Measurements from ENCODE around the gene KIF5A.

KIF5A gene

GRCh38 chr12:57560516-57560915, 10.7 kb downstream of the KIF5A start:
- ATAC-seq = no peak

GRCh38 chr12:57561117-57561516, 11.3 kb downstream of the KIF5A start:
- ATAC-seq = peak; percentile 50; the same call in 2 of the 3 replicates

More at GRCh38 chr12:57560516-57560915, 10.7 kb downstream of the KIF5A start:
- TF ChIP-seq ZFP30 (CRISPR knock-in tag; IDR thresholded peaks at IDR 0.05) = no peak
- TF ChIP-seq, protein P1, sequence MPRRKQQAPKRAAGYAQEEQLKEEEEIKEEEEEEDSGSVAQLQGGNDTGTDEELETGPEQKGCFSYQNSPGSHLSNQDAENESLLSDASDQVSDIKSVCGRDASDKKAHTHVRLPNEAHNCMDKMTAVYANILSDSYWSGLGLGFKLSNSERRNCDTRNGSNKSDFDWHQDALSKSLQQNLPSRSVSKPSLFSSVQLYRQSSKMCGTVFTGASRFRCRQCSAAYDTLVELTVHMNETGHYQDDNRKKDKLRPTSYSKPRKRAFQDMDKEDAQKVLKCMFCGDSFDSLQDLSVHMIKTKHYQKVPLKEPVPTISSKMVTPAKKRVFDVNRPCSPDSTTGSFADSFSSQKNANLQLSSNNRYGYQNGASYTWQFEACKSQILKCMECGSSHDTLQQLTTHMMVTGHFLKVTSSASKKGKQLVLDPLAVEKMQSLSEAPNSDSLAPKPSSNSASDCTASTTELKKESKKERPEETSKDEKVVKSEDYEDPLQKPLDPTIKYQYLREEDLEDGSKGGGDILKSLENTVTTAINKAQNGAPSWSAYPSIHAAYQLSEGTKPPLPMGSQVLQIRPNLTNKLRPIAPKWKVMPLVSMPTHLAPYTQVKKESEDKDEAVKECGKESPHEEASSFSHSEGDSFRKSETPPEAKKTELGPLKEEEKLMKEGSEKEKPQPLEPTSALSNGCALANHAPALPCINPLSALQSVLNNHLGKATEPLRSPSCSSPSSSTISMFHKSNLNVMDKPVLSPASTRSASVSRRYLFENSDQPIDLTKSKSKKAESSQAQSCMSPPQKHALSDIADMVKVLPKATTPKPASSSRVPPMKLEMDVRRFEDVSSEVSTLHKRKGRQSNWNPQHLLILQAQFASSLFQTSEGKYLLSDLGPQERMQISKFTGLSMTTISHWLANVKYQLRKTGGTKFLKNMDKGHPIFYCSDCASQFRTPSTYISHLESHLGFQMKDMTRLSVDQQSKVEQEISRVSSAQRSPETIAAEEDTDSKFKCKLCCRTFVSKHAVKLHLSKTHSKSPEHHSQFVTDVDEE (CRISPR knock-in tag; IDR thresholded peaks at IDR 0.05) = no peak
- TF ChIP-seq, protein P2, sequence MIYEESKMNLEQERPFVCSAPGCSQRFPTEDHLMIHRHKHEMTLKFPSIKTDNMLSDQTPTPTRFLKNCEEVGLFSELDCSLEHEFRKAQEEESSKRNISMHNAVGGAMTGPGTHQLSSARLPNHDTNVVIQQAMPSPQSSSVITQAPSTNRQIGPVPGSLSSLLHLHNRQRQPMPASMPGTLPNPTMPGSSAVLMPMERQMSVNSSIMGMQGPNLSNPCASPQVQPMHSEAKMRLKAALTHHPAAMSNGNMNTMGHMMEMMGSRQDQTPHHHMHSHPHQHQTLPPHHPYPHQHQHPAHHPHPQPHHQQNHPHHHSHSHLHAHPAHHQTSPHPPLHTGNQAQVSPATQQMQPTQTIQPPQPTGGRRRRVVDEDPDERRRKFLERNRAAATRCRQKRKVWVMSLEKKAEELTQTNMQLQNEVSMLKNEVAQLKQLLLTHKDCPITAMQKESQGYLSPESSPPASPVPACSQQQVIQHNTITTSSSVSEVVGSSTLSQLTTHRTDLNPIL (CRISPR knock-in tag; IDR thresholded peaks at IDR 0.05; ENCODE audit: low read depth) = no peak

DNA sequence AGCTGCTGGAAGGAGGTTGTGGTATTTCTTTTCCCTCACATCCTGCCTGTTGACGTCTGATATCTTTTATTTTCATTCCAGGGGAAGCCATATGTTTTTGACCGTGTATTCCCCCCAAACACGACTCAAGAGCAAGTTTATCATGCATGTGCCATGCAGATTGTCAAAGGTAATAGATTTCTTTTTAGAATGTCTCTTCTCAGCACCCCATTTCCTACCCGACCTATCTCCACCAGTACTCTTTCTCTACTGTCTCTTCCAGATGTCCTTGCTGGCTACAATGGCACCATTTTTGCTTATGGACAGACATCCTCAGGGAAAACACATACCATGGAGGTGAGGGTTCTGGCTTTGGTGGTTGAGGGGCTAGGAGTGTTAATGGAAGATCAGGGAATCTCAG, 13.5 kb downstream of the KIF5A start:
- TF ChIP-seq SNAI2 (CRISPR knock-in tag; IDR thresholded peaks at IDR 0.05) (no peak), BACH2 (CRISPR knock-in tag; IDR thresholded peaks at IDR 0.05; ENCODE audit: borderline replicate concordance) (no peak), TCF4 (CRISPR knock-in tag; IDR thresholded peaks at IDR 0.05; ENCODE audit: borderline replicate concordance) (no peak), CSDC2 (CRISPR knock-in tag; IDR thresholded peaks at IDR 0.05) (no peak), ISL1 (CRISPR knock-in tag; IDR thresholded peaks at IDR 0.05) (no peak), ZNF70 (CRISPR knock-in tag; IDR thresholded peaks at IDR 0.05) (no peak), RARB (CRISPR knock-in tag; IDR thresholded peaks at IDR 0.05) (no peak), GLIS3 (CRISPR knock-in tag; IDR thresholded peaks at IDR 0.05) (no peak), ZC3H10 (CRISPR knock-in tag; IDR thresholded peaks at IDR 0.05) (no peak), ZFP3 (CRISPR knock-in tag; IDR thresholded peaks at IDR 0.05) (no peak), OSR1 (CRISPR knock-in tag; IDR thresholded peaks at IDR 0.05) (no peak), PATZ1 (CRISPR knock-in tag; IDR thresholded peaks at IDR 0.05; ENCODE audit: borderline replicate concordance) (no peak), ESRRG (CRISPR knock-in tag; IDR thresholded peaks at IDR 0.05) (no peak), TOX (CRISPR knock-in tag; IDR thresholded peaks at IDR 0.05; ENCODE audit: borderline replicate concordance) (no peak)
- TF ChIP-seq, protein P2 (CRISPR knock-in tag; IDR thresholded peaks at IDR 0.05; ENCODE audit: low read depth) = no peak
- TF ChIP-seq, protein P1 (CRISPR knock-in tag; IDR thresholded peaks at IDR 0.05) = no peak
- no peak for ATAC-seq

DNA sequence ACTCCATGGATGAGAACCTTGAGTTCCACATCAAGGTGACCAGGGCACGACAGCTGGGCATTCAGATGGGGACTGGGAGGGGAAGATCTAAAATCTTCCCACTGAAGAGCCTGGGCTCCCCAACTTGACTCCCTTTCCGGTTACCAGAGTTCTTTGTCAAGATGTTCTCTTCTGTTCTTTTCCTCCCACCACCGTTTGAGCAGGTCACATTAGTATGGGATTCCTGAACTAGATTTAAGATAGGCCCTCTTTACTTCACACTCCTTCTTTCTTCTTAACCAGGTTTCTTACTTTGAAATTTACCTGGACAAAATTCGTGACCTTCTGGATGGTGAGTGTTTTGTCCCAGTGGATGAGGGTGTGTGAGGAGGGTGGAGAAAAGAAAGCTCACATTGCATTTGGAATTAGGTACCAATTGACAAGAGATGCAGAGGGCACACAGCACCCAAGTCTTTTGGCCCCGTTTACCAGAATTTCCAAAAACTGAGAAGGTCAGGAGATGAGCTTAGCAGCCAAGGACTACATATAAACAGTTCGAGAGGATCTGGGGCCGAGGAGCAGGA, 14.4 kb downstream of the KIF5A start:
- ATAC-seq = no peak
- TF ChIP-seq, protein P2 (CRISPR knock-in tag; IDR thresholded peaks at IDR 0.05; ENCODE audit: low read depth) = no peak
- TF ChIP-seq, protein P3, sequence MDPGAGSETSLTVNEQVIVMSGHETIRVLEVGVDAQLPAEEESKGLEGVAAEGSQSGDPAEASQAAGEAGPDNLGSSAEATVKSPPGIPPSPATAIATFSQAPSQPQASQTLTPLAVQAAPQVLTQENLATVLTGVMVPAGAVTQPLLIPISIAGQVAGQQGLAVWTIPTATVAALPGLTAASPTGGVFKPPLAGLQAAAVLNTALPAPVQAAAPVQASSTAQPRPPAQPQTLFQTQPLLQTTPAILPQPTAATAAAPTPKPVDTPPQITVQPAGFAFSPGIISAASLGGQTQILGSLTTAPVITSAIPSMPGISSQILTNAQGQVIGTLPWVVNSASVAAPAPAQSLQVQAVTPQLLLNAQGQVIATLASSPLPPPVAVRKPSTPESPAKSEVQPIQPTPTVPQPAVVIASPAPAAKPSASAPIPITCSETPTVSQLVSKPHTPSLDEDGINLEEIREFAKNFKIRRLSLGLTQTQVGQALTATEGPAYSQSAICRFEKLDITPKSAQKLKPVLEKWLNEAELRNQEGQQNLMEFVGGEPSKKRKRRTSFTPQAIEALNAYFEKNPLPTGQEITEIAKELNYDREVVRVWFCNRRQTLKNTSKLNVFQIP (CRISPR knock-in tag; IDR thresholded peaks at IDR 0.05; ENCODE audit: borderline replicate concordance, low read depth) = no peak
- TF ChIP-seq CSDC2 (CRISPR knock-in tag; IDR thresholded peaks at IDR 0.05) (no peak), PATZ1 (CRISPR knock-in tag; IDR thresholded peaks at IDR 0.05; ENCODE audit: borderline replicate concordance) (no peak)

Data from SK-N-SH treated with all-trans-retinoic acid at 6 μM for 48 hours (cell line).